Mesendoderm (in vitro differentiated cells): Measurements from ENCODE around the gene GOLGA8N. TPM values are rescaled to one million over a fixed set of nuclear protein-coding genes. Genes with fewer than 3 reads are reported as not detected.
"Not testable (repeated sequence)": the region's sequence is repeated elsewhere in the genome, so short reads cannot be mapped to it uniquely, and the experiment has no call there.

ENCODE experiments used
- DNase-seq: peaks from one replicate; pipeline ENCODE4 v3.0.0; 2013
- H2AK5ac ChIP-seq: 2 replicates; pipeline ENCODE4 v1.6.1; 2013; ENCODE audit warnings: low read length, inconsistent platforms
- H2BK120ac ChIP-seq: 2 replicates; pipeline ENCODE4 v1.6.1; 2013; ENCODE audit warnings: low read depth, mild to moderate bottlenecking, low read length, moderate library complexity, mixed read lengths
- H2BK15ac ChIP-seq: replicated peaks from 2 replicates; pipeline ENCODE4 v1.6.1; 2013; ENCODE audit warnings: low read depth, mild to moderate bottlenecking, moderate library complexity
- H2BK5ac ChIP-seq: 2 replicates; pipeline ENCODE4 v1.6.1; 2013; ENCODE audit warnings: low read length, inconsistent platforms
- H3K18ac ChIP-seq: 2 replicates; pipeline ENCODE4 v1.6.1; 2013; ENCODE audit warnings: mild to moderate bottlenecking, low read length, mixed read lengths
- H3K23ac ChIP-seq: one replicate; pipeline ENCODE4 v1.6.1; 2013; ENCODE audit warnings: low read length
- H3K27ac ChIP-seq: 2 replicates; pipeline ENCODE4 v1.5.1; 2013; ENCODE audit warnings: low read depth, mild to moderate bottlenecking, inconsistent platforms, low read length, moderate library complexity
- H3K27me3 ChIP-seq: 2 replicates; pipeline ENCODE4 v1.6.1; 2013; ENCODE audit warnings: low read length, control low read depth, mild to moderate bottlenecking, inconsistent platforms; ENCODE audit not compliant: insufficient read depth, poor library complexity
- H3K36me3 ChIP-seq: 2 replicates; pipeline ENCODE4 v1.6.1; 2013; ENCODE audit warnings: low read length, inconsistent platforms; ENCODE audit not compliant: control insufficient read depth, insufficient read depth
- H3K4ac ChIP-seq: one replicate; pipeline ENCODE4 v1.6.1; 2013; ENCODE audit warnings: low read depth, mild to moderate bottlenecking, low read length, moderate library complexity
- H3K4me1 ChIP-seq: 2 replicates; pipeline ENCODE4 v1.6.1; 2013; ENCODE audit warnings: low read depth, low read length, inconsistent platforms; ENCODE audit not compliant: control insufficient read depth
- H3K4me2 ChIP-seq: 2 replicates; pipeline ENCODE4 v1.6.1; 2013; ENCODE audit warnings: low read length
- H3K4me3 ChIP-seq: 2 replicates; pipeline ENCODE4 v1.5.1; 2013; ENCODE audit warnings: mild to moderate bottlenecking, low read length
- H3K56ac ChIP-seq: one replicate; pipeline ENCODE4 v1.6.1; 2013; ENCODE audit warnings: low read length
- H3K79me1 ChIP-seq: 2 replicates; pipeline ENCODE4 v1.6.1; 2013; ENCODE audit warnings: low read length, inconsistent platforms
- H3K79me2 ChIP-seq: 2 replicates; pipeline ENCODE4 v1.6.1; 2013; ENCODE audit warnings: mild to moderate bottlenecking, low read length; ENCODE audit not compliant: control insufficient read depth, insufficient read depth
- H3K9ac ChIP-seq: 2 replicates; pipeline ENCODE4 v1.6.1; 2013; ENCODE audit warnings: low read length, inconsistent platforms
- H4K5ac ChIP-seq: one replicate; pipeline ENCODE4 v1.6.1; 2013; ENCODE audit warnings: low read length
- H4K8ac ChIP-seq: one replicate; pipeline ENCODE4 v1.6.1; 2013; ENCODE audit warnings: low read depth, mild to moderate bottlenecking, control low read depth, low read length, moderate library complexity
- WGBS: extraction: QIAGEN DNeasy Blood & Tissue Kit; methylation state at CpG from one replicate; pipeline ENCODE4 v1.1.7; 2013; ENCODE audit warnings: low lambda C conversion rate, missing lambda C conversion rate; ENCODE audit not compliant: insufficient coverage; ENCODE audit errors: extremely low coverage; 5-methylcytosine and 5-hydroxymethylcytosine counted together
- polyA plus RNA-seq, 2 experiments: library from polyadenylated mRNA; stranded (reverse); fragments of 200-250 nt; gene quantifications; one replicate each; pipeline ENCODE4 v1.2.3, GENCODE V29; 2013

GOLGA8N gene
- 0.25 TPM for polyA plus RNA-seq (2013, experiment 1 of 2)
- 0.20 TPM for polyA plus RNA-seq (2013, experiment 2 of 2)

GRCh38 chr15:32593151-32593550 is at the start of gene GOLGA8N:
Gene GOLGA8N, plus strand, starts transcription at chr15:32593456.
- not testable (repeated sequence) for H2AK5ac ChIP-seq, H3K79me1 ChIP-seq, H3K4me1 ChIP-seq, H3K23ac ChIP-seq, H3K27me3 ChIP-seq, DNase-seq, H3K9ac ChIP-seq, H3K18ac ChIP-seq, H4K8ac ChIP-seq, H3K4me2 ChIP-seq, H3K4me3 ChIP-seq, H2BK120ac ChIP-seq, H3K27ac ChIP-seq, H4K5ac ChIP-seq, H3K4ac ChIP-seq, H3K36me3 ChIP-seq, H2BK15ac ChIP-seq, H3K56ac ChIP-seq, H3K79me2 ChIP-seq, H2BK5ac ChIP-seq
- no CpG with 5 or more reads among the region's 8 CpGs for WGBS

- H3K56ac ChIP-seq, H3K27ac ChIP-seq, H2BK120ac ChIP-seq, H2BK15ac ChIP-seq, H3K4me3 ChIP-seq, DNase-seq, H3K23ac ChIP-seq, H2AK5ac ChIP-seq, H3K79me2 ChIP-seq, H3K27me3 ChIP-seq, H3K9ac ChIP-seq, H4K5ac ChIP-seq, H3K4me1 ChIP-seq, H3K79me1 ChIP-seq, H3K4ac ChIP-seq, H2BK5ac ChIP-seq, H3K36me3 ChIP-seq, H3K4me2 ChIP-seq, H4K8ac ChIP-seq, H3K18ac ChIP-seq: not testable (repeated sequence)
- WGBS: no CpG with 5 or more reads among the region's 1 CpG
Measured at GRCh38 chr15:32543456-32543855, 49.8 kb upstream of the GOLGA8N start.

GRCh38 chr15:32545129-32545528 is 48.1 kb upstream of the GOLGA8N start:
- H3K36me3 ChIP-seq, H4K5ac ChIP-seq: not testable (repeated sequence)
- WGBS: no CpG with 5 or more reads among the region's 9 CpGs

GRCh38 chr15:32554587-32554986 is 38.7 kb upstream of the GOLGA8N start:
- H2BK5ac ChIP-seq, H4K8ac ChIP-seq, H3K4me3 ChIP-seq, H2AK5ac ChIP-seq, H4K5ac ChIP-seq, H2BK15ac ChIP-seq, H3K4ac ChIP-seq, DNase-seq, H3K4me1 ChIP-seq, H3K23ac ChIP-seq, H3K9ac ChIP-seq, H3K79me2 ChIP-seq, H2BK120ac ChIP-seq, H3K56ac ChIP-seq, H3K18ac ChIP-seq, H3K4me2 ChIP-seq, H3K36me3 ChIP-seq, H3K27me3 ChIP-seq, H3K27ac ChIP-seq, H3K79me1 ChIP-seq: not testable (repeated sequence)

More at GRCh38 chr15:32545129-32545528, 48.1 kb upstream of the GOLGA8N start:
- H3K9ac ChIP-seq, H3K79me2 ChIP-seq, H2BK120ac ChIP-seq, H3K27me3 ChIP-seq, H4K8ac ChIP-seq, H3K4me1 ChIP-seq, H3K4ac ChIP-seq, H2BK15ac ChIP-seq, H3K4me3 ChIP-seq, H3K56ac ChIP-seq, H3K79me1 ChIP-seq, H3K4me2 ChIP-seq, H2BK5ac ChIP-seq, H2AK5ac ChIP-seq, H3K18ac ChIP-seq, DNase-seq, H3K23ac ChIP-seq, H3K27ac ChIP-seq: not testable (repeated sequence)

DNA sequence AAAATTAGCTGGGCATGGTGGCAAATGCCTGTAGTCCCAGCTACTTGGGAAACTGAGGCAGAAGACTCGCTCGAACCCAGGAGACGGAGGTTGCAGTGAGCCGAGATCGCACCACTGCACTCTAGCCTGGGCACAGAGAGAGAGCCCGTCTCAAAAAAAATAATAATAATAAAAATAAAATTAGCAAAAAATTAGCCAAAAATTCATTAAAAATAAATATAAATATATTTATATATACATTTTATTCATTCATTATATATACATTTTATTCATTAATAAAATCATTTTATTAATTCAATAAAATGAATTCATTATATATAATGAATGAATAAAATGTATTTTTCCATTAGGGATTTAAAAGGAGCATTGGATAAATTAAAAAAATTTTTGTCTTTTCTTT is 31.1 kb upstream of the GOLGA8N start:
- H3K9ac ChIP-seq, H2BK5ac ChIP-seq, H3K27ac ChIP-seq, H3K36me3 ChIP-seq, H2BK15ac ChIP-seq, H3K23ac ChIP-seq, H3K4me3 ChIP-seq, H3K4me2 ChIP-seq, H3K79me1 ChIP-seq, H2AK5ac ChIP-seq, H2BK120ac ChIP-seq, H3K56ac ChIP-seq, H3K4ac ChIP-seq, H3K18ac ChIP-seq, H4K8ac ChIP-seq, DNase-seq, H4K5ac ChIP-seq, H3K4me1 ChIP-seq, H3K27me3 ChIP-seq, H3K79me2 ChIP-seq: not testable (repeated sequence)
- WGBS: no CpG with 5 or more reads among the region's 6 CpGs

DNA sequence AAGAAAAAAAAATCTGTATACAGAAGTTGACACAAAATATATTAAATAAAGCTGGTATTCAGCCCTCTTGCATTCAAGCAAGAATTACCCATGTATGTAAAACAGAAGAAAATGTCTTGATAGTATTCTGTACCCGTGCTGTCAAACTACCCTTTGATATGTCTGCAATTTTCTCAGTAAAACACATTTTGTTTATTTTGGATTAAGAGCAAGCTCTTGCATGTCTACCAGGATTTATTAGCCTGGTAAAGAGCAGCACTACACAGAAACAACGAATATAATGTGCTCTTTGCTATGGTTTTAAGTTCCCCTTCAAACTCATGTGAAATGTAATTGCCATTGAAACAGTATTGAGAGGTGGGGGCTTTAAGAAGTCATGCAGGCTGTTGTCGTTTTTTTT is 24.3 kb upstream of the GOLGA8N start:
- no CpG with 5 or more reads among the region's 3 CpGs for WGBS
- not testable (repeated sequence) for H2BK120ac ChIP-seq

More for the DNA sequence above, 24.3 kb upstream of the GOLGA8N start:
- not testable (repeated sequence) for H2BK5ac ChIP-seq, H3K9ac ChIP-seq, H3K79me2 ChIP-seq, H3K23ac ChIP-seq, H3K4ac ChIP-seq, H3K56ac ChIP-seq, H2BK15ac ChIP-seq, H3K4me2 ChIP-seq, H2AK5ac ChIP-seq, H4K5ac ChIP-seq, H3K27ac ChIP-seq, H3K27me3 ChIP-seq, H3K18ac ChIP-seq, H3K4me1 ChIP-seq, H4K8ac ChIP-seq, H3K79me1 ChIP-seq, DNase-seq, H3K4me3 ChIP-seq, H3K36me3 ChIP-seq
